Measurements from ENCODE around the gene CHST15. TPM values are rescaled to one million over a fixed set of nuclear protein-coding genes. Genes with fewer than 3 reads are reported as not detected.
A peak's percentile ranks its signal among the peaks of the same experiment; 100 is the strongest.

Gene CHST15
- total RNA-seq, 4 donors from 2014 or later: 4.0 to 23.0 (median 13.8) TPM

- WGBS, 2 donors: 54 to 58% methylated on average over 18 of the region's 18 CpGs
- Histone ChIP-seq H3K9me3 (no peaks in the 10 kb centered on the region), H3K4me3 (peak overlapping the region in 2 of 4 donors; percentile 7 to 35), H3K27me3 (no peaks in the 10 kb centered on the region), H3K27ac (peak overlapping the region; percentile 31 to 82 (median 60)), H3K36me3 (no peaks in the 10 kb centered on the region), H3K4me1 (peaks cover 3 to 87% (median 40%) of the 10 kb centered on the region in 3 donors)
- TF ChIP-seq POLR2A (IDR thresholded peaks at IDR 0.05) (no peak), CTCF (IDR thresholded peaks at IDR 0.05) (no peak)
- no peak for DNase-seq
- intact Hi-C loops (cut with DNase I): no loop called here
These were observed 29.4 kb downstream of the CHST15 start for GRCh38 chr10:124063750-124064603.

- no peak for TF ChIP-seq POLR2A (IDR thresholded peaks at IDR 0.05)
- Histone ChIP-seq H3K9me3 (no peaks in the 10 kb centered on the region), H3K36me3 (no peaks in the 10 kb centered on the region), H3K4me1 (peaks cover 3 to 81% (median 39%) of the 10 kb centered on the region in 3 donors), H3K27ac (peak overlapping the region in 2 of 4 donors; percentile 39 to 76), H3K4me3 (no peak overlapping the region), H3K27me3 (no peaks in the 10 kb centered on the region)
- WGBS, 2 donors: 76 to 77% methylated on average over 10 to 12 of the region's 15 CpGs
- DNase-seq: no peak
- intact Hi-C loops (cut with DNase I): no loop called here
These were observed 31.0 kb downstream of the CHST15 start for GRCh38 chr10:124062390-124062789.

- H3K4me3 ChIP-seq: no peak overlapping the region
- intact Hi-C loops (cut with DNase I): no loop called here
- TF ChIP-seq POLR2A (IDR thresholded peaks at IDR 0.05): no peak
- no peak for TF ChIP-seq CTCF (IDR thresholded peaks at IDR 0.05)
- no peaks in the 10 kb centered on the region for H3K9me3 ChIP-seq
- H3K27ac ChIP-seq: no peak overlapping the region
- DNase-seq: no peak
- 87 to 91% methylated on average over 10 of the region's 10 CpGs for WGBS, 2 donors
- H3K4me1 ChIP-seq: peaks cover 3 to 77% (median 26%) of the 10 kb centered on the region in 3 donors
- no peaks in the 10 kb centered on the region for H3K27me3 ChIP-seq
- no peaks in the 10 kb centered on the region for H3K36me3 ChIP-seq
These were observed 32.4 kb downstream of the CHST15 start for GRCh38 chr10:124061030-124061429.

GRCh38 chr10:124060148-124060720 lies 33.2 kb downstream of the CHST15 start:
- no peak overlapping the region for H3K27ac ChIP-seq
- TF ChIP-seq CTCF (IDR thresholded peaks at IDR 0.05) (no peak), POLR2A (IDR thresholded peaks at IDR 0.05) (no peak)
- DNase-seq: no peak
- intact Hi-C loops (cut with DNase I): no loop called here
- no peaks in the 10 kb centered on the region for H3K36me3 ChIP-seq
- no peaks in the 10 kb centered on the region for H3K9me3 ChIP-seq
- H3K4me3 ChIP-seq: no peak overlapping the region
- 40 to 45% methylated on average over 1 to 2 of the region's 6 CpGs for WGBS, 2 donors
- H3K4me1 ChIP-seq: peaks cover 3 to 69% (median 18%) of the 10 kb centered on the region in 3 donors
- H3K27me3 ChIP-seq: no peaks in the 10 kb centered on the region

GRCh38 chr10:124059551-124059950 lies 33.8 kb downstream of the CHST15 start:
- no peaks in the 10 kb centered on the region for H3K27me3 ChIP-seq
- H3K36me3 ChIP-seq: no peaks in the 10 kb centered on the region
- 74 to 90% methylated on average over 9 to 12 of the region's 12 CpGs for WGBS, 2 donors
- intact Hi-C loops (cut with DNase I): no loop called here
- peaks cover 3 to 63% (median 17%) of the 10 kb centered on the region in 3 donors for H3K4me1 ChIP-seq
- H3K9me3 ChIP-seq: no peaks in the 10 kb centered on the region
- DNase-seq: no peak
- no peak overlapping the region for H3K27ac ChIP-seq
- TF ChIP-seq POLR2A (IDR thresholded peaks at IDR 0.05) (no peak), CTCF (IDR thresholded peaks at IDR 0.05) (no peak)
- H3K4me3 ChIP-seq: no peak overlapping the region
